HG02678 (cell line): ENCODE results near the gene PHKA2.

Experiments used
- ATAC-seq: cut with Tn5 transposase; IDR thresholded peaks from one replicate; pipeline ENCODE4 v1.9.1; 2021; ENCODE audit warnings: mild to moderate bottlenecking, moderate library complexity; ENCODE audit not compliant: unreplicated experiment

PHKA2 gene

DNA sequence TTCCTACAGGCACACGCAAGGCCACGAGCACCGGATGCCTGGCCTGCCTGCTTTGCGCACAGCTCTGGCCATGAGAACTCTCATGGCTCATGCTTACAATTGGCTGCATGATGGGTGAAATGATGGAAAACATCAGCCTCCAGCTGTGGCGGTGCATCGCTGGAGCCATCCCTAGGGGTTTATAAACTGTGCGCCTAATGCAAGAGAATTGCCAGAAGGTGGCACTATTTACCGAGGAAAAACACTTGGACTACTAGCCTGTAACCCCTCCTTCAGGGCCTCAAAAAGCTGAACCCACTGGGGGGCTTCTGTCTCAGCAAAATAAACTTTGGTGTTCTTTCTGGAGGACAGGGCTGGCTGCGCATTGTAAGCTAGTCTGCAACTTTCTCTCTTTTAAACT, 51.9 kb downstream of the PHKA2 start:
- ATAC-seq, result no peak

DNA sequence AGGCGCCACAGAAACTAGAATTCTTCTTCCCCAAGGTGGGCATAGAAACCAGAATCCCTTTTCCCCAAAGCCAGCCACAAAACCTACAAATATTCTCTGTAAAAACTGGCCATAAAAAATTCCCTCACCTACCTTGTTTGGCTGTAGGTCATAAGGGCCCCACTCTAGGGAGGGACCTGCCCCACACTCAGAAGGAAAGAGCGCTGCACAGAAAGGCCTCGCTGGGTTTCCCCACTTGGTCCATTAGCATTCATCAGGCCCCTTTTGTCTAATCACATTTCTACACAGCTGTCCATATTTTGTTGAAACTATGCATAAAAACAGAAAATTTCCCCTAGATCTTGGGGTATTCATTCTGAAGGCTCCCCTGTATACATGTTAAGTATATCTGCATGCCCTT, 54.1 kb downstream of the PHKA2 start:
- ATAC-seq, result no peak

DNA sequence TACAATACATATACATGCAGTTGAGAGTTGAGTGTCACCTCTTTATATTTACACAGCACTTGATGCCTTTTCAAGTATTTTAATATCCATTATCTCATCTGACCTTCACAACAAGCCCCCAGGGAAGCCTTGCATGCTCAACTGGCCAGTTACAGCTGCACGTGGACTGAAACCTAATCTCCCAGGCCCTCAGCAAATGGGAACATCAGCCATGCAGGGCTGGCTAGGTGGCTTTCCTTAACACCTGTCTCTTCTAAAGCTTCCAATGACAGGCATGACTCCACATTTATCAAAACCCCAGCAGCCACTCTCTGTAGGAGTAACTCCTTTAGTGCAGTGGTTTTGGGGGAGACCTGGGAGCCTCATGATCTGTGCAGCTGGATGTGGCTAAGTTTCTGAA, 56.4 kb downstream of the PHKA2 start:
- ATAC-seq, result no peak

DNA sequence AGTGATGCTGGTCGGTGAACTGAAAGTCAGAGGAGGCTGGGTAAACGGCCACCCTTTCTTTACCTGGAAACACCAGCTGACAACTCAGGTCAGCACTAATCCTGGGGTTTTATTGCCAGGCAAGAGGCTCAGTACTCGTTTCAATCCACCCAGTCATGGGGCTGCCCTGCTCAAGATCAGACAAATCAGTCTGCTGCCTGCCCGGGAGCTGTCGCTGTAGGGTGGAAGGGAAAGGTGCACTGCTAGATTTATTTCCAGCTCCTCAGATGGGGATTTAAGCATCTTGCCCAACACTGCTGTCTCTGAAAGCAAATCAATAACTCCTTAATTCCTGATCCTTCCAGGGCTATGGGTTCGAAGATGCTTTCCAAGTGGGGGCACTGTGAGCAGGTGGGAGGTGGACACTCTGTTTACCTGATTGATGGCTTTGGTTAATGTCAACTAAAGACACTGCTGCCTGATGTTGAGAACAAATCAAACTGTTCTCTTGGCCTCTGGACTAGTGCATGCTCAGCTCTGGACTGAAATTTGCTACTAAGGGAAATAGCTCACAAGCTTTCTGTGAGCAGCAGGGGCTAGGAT, 59.3 kb downstream of the PHKA2 start:
- no peak for ATAC-seq

DNA sequence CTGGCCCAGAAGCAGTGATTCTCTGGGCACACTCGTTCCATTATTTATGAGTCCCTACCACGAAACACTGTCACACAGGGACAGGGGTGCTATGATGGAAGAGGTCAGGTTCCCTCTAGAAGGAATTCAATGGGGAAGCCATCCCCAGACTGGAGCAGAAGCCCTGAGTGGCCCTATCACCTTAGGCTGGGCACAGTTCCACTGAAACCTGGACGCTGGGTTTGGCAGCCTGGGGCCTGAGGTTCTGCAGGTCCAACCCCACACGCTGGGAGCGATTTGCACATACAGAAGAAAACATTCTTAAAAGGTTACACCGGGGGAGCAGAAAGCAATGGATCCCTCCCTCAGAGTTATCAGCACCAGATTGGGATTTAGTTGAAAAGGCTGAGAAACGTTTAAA, 63.3 kb downstream of the PHKA2 start:
- ATAC-seq, result no peak

DNA sequence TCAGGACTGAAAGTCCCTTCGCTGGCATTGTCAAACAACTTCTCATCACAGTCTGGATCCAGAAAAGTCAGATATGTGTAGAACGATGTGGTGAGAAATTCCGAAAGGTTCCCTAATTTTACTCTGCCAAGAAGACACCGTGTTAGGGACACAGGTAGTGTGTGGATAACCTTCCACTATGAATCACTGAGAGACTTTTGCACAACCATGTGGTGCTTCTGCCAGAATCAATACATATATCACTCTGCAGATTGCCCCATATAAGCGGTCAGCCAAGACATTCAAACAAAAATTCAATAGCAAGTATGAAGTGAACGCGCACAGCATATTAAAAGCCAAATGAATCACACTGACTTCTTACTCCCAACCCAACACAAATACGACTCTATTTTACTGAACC, 63.8 kb downstream of the PHKA2 start:
- ATAC-seq, result no peak

DNA sequence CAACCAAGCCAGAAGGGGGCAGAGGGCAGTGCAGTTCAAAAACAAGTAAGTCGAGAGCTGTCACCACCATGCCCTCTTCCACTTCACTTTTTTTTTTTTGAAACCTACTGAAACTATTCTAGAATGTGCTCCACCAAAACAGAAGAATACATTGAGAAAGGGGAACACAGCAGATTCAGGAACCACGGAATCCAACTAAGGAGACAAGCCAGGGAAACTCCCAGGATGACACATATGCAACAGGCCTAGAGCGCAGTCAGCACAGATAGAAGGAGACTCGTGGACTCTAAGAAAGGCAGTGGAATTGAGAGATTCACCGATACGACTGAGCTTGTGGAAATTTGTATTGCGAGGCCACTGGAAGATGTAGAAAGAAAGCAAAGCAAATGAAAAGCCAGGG, 66.1 kb downstream of the PHKA2 start:
- no peak for ATAC-seq

DNA sequence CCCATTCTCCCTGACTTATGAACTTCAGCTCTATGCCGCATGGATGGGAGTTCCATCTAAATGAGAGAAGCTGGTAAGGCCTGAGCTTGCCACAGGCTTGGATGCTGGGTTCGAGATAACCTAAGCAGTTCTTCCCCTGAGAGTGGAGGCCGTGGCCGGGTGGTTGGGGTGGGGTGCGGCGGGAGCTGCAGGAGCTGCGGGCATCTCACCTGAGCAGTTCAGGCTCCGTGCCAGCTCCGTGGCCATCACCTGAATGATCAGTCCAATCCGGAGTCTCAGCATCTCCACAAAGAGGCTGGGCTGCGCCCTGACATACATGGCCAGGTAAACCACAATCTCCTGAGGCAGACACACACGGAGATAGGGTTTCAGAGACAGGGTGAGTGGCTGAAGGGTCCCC, 77.6 kb downstream of the PHKA2 start:
- no peak for ATAC-seq

DNA sequence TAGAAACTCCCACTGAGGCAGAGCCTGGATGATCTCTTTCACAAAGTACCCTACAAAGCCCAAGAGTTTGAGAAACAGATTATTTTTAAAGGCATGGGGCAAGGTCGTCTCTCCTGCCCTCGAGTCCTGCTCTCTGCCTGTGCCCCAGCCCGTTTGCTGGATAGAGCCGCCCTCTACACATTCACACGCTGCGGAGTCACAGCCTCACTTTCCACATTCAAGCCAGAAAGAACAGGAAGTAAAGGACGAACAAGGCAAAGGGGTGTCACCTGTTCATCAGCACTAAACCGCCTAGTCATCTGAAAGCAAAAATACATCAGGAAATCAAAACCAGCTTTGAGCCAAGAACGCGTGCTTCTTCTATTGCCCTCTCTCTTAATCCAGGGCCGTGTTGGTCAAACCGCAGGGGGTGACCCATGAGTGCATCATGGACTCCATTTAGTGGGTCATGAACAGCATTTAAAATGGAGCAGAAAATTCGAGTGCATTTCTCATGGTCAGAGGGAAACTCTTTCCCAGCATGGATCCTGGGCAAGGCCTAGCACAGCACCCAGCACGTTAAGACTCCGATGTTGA, 83.4 kb downstream of the PHKA2 start:
- no peak for ATAC-seq

DNA sequence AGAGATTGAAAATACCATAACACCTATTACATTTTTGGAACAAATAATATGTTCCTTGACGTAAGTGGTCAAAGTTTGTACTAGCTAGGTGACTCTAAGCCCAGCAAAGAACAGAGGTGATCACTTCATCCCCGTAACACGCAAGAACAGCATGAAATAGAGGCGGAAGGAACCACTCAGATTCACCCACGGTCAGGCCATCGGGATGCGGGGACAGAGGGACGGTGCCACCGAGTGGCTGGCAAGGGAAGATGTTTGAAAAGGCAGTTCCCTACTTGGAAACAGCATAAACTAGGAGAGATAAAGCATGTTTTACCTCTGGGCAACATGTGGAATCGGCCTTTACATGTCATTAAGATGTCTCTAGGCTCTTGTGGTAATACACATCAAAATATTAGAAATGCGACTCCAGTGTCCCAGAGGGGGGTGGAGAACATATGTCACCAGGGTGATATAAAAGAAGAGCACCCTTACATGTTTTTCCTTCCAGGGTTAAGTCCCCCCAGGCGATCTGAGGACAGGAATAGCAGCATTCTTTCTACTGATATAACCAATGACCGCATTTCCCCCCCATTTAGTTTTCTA, 84.0 kb downstream of the PHKA2 start:
- ATAC-seq, result no peak

DNA sequence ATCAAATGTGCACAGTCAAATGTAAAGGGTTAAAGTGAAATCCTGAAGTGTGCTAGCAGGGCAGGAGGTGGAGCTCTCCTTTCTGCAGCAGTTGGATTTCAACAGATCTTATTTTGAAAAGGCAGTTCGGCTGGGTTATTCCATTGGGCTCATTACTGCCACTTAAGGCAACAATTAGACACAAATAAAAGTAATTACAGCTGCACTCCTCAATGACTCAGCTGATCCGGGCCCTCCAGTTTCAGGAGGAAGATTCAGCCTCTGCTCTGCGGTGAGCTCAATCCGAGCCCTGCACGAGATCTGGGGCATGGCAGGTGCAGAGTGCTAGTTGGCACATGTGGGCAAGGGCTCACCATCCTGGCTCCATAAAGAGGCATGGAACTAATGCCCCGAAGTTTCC, 85.4 kb downstream of the PHKA2 start:
- ATAC-seq, result no peak

DNA sequence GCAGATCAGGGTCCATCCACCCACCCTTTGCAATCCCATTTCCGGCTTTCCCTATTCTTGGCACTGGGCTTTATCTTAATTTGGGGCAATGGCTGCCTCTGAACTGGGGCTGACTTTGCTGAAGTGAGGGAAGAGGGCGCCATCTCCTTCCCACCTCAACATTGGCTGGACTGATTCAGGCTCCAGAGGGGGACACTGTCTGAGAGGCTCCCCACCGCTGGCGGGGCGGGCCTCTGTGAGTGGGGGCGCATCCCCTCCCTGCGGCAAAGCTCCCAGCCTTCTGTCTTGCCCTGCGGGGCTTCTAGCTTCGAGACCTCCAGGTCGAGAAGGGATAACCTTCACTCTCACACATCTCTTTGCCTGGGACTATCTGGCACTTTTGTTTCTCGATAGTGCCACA, 85.8 kb downstream of the PHKA2 start:
- no peak for ATAC-seq

DNA sequence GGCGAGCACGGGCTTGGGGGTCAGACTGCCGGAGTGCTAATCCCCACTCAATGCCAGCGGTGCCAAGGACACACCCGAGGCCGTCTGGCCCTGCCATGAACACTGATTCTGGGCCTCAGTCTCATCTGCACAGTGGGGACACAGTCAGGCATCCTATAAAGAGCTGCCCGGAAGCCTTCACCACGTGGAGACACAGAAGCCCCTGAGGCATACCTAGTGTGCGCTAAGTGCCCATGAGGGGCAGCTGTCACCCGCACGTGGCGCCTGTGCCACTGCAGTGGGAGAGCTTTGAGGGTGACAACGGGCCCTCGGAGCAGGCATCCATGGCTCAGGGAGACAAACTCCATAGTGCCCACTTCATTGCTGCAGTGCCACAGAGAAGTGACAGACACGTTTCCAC, 86.3 kb downstream of the PHKA2 start:
- no peak for ATAC-seq

DNA sequence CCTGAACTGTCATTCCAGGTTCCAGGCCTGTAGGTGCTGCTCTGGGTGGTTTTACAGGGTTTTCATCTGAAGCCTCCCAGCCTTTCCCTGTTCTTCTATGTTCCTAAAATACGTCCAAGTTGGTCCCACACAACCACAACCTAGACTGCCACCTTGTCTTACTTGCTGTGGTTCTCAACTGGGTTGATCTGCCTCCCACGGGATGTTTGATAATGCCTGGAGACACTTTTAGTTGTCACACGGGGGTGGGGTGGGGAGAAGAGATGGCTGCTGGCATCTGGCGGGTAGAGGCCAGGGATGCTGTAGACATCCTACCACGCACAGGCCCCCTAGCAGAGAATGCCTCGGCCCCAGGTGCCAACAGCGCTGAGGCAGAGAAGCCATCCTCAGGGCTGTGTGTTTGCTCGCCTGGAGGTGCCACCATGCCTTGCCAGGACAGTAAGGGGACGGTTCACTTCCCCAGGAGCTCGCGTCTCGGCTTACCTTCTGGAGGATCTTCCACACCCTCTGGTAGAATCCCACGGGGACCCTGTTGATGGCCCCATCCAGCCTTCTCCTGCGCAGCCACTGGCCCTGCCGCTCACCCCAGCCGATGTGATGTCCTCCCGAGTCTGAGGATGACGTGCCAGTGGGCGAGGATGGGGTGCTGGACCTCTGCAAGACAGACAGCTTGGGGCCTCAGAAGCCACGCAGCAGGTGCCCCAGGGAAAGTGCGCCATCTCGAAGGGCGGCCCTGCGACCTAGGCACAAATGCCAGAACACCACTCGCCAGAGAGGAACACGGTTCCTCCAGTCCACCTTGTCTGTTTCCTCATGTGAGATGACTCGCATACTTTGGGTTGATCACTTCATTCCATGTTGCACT, 87.0 kb downstream of the PHKA2 start:
- no peak for ATAC-seq

DNA sequence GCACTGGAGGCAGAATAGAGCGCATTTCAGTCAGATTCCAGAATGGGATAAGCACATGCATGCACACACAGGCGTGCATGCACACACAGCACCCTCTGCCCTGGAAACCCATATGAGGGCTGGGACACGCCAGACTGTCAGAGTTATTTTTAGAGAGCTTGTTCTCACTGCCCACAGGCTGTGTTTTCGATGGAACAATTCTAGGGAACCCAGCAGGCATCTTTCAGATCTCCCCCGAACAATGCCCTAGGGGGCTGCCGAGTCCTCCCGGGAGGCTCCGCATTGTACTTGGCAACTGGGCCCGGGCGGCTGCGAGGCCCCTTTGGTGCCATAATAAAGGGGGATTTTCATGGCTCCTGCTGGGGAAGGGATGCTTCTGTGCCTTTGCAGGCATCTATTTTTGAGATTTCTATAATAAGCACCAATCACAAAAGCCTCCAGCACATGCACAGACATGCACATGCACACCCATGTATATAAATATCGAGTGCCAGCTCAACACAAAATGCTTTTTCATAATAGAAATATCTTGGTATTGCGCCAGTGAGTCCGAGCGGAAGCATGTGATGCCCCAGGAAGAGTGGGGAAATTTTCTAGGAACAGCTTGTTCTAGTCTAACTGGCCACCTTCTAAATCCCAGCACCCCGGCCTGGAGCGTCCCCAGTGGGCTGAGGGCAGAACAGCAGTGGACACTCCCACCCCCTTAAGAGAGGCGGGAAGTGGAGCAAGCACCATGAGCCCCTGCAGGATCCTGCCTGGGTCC, 88.5 kb downstream of the PHKA2 start:
- no peak for ATAC-seq

DNA sequence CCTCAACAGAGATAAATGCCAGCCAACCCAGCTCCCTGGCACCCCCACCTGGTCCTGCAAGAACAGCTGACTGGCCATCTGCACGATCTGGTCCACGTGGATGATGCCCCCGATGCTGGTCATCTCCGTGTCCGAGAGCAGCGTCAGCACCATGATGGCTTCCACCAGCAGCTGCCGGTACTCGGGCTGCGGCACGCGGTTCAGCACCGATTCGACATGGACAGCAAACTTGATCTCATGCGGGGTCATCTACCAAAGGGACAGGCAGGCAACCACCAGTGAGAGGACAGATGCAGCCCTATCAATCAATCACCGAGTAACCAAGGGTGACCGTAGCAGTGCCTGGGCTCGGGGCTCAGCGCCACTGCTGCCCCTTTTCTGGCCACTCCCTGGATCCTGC, 89.8 kb downstream of the PHKA2 start:
- ATAC-seq, result no peak

DNA sequence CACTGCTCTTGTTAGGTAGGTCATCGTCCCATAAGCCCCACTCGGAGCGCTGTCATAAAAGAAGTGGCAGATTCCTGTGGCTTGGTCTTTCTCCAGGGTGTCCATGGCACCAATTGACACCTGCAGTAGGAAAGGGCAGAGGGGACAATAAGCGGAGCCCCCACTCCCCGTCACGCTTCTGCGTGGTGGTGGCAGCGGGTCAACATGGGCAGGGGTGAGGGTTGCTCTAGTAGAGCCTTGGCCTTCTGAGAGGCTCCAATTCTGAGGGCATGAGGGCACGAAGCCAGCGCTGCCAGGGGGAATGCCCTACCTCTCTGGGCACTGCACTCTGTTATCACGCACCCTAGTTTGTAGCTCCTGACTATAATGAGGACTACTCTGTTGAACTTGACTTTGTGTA, 90.4 kb downstream of the PHKA2 start:
- no peak for ATAC-seq

DNA sequence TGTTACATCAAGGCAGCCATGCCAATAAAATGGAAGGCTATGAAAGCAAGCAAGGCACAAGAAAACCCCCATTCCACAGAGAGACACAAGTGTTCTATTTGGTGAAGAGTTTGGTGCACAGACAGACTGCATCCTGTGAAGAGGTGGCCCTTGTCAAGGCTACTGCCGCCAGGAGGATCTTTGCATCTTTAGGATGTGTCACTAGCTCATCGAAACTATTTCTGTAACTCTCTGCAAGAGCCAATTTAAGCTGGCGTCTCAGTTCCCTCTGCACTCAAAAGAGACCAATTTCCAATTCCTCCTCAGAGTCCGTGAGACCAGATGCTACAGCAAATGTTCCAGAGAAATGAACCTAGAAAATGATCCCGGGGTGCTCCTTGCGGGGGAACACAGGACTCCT, 91.0 kb downstream of the PHKA2 start:
- no peak for ATAC-seq

DNA sequence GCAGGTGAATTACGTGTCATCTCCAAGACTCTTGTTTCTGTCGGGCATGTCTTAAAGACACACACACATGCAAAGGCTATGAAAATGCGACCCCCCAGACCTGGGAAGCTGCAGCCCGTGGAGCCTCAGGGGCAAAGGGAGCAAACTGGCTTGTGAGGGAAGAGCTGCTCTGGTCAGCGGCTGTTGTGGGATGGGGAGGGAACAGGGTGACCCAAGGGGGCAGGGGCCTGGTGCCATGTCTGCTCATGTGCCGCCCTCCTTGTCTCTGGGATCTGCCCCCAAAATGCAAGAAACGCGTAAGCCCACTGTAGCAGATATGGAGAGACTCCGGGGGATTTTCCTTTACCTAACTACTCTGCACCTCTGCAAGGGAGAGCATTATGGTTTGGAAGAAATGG, 92.4 kb downstream of the PHKA2 start:
- ATAC-seq, result no peak

DNA sequence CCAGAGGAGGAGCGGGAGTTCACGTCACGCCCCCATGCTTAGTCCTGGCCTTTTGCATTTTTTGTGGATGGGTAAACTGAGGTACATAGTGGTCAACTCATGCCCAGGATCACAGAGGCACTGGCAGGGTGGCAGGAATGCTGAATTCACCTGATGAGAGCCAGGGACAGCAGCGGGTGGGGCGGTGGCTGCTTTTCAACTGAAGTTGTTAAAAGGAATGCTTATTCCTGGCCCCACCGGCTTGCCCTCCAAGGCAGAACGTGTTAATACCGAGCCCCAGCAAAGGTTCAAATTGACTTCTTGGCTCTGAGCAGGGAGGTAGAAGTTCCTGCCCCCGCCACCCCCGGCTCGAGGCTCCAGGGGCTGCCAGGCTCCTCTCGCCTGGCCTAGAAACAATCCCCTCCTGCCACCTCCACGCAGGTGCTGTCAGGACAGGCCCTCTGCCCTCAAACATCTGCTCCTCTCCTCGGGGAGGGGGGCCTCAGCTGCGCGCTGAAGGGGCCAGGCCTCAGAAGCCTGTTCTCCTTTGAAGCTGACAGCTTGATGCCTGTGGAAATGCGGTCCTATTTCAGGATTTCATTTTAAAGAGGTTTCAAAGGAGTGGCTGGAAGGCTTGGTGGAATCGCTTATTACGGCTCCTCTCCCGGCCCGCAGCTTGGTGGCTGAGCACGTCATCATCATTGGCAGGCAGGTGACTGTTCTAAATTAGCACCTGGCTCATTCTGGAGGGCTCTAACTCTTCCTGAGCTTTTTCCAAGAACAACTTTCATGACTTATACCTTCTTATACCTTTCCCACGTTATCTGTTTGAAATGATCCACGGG, 93.0 kb downstream of the PHKA2 start:
- no peak for ATAC-seq

DNA sequence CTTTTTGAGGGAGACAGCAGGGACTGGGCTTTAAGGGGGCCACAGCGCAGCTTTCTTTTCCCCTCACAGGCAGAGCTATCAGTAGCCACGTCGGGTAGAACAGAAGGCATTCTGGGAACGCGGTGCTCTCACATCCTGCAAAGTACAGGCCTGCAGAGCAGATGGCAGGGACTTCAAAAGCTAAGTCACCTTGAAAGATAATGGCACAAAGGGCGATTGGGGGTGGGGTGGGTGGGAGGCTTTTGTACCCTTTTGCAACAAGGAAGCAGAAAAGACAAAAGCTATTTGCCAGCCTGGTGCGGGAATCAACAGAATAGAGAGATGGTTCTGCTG, 93.9 kb downstream of the PHKA2 start:
- ATAC-seq, result no peak
